Progenitor cell of endocrine pancreas (in vitro differentiated cells): ENCODE results near the gene EDN1. TPM values are rescaled to one million over a fixed set of nuclear protein-coding genes. Genes with fewer than 3 reads are reported as not detected.
"Not testable (repeated sequence)": the region's sequence is repeated elsewhere in the genome, so short reads cannot be mapped to it uniquely, and the experiment has no call there.

Experiments
- DNase-seq: peaks from one replicate; pipeline ENCODE4 v3.0.0; 2021; ENCODE audit warnings: low spot score; ENCODE audit not compliant: unreplicated experiment
- H3K27ac Mint-ChIP-seq: 2 replicates; pipeline ENCODE4 v1.8.0; 2021; ENCODE audit warnings: mild to moderate bottlenecking, moderate library complexity, mixed read lengths
- H3K27me3 Mint-ChIP-seq: 2 replicates; pipeline ENCODE4 v1.8.0; 2021; ENCODE audit warnings: mixed read lengths
- H3K36me3 Mint-ChIP-seq: 2 replicates; pipeline ENCODE4 v1.8.0; 2022; ENCODE audit warnings: mixed read lengths; ENCODE audit not compliant: insufficient read depth
- H3K4me1 Mint-ChIP-seq: 2 replicates; pipeline ENCODE4 v1.8.0; 2021; ENCODE audit warnings: low read depth, mixed read lengths
- H3K4me3 Mint-ChIP-seq: 2 replicates; pipeline ENCODE4 v1.8.0; 2021; ENCODE audit warnings: low read depth, mild to moderate bottlenecking, moderate library complexity, mixed read lengths
- H3K9me3 Mint-ChIP-seq: 2 replicates; pipeline ENCODE4 v1.8.0; 2021; ENCODE audit warnings: low read depth, mixed read lengths
- total RNA-seq: library from RNA; stranded (reverse); gene quantifications from 2 replicates; pipeline ENCODE4 v1.2.1, GENCODE V29; 2021
- TF ChIP-seq, protein P1 (sequence below): fragments of 200-600 bp; sonication (generic); IDR thresholded peaks from one replicate; pipeline ENCODE4 v1.5.0; 2021; ENCODE audit warnings: antibody characterized with exemption, mild to moderate bottlenecking; ENCODE audit not compliant: unreplicated experiment

The EDN1 gene
- total RNA-seq, 1 donor from 2014 or later, result 2.0 TPM

DNA sequence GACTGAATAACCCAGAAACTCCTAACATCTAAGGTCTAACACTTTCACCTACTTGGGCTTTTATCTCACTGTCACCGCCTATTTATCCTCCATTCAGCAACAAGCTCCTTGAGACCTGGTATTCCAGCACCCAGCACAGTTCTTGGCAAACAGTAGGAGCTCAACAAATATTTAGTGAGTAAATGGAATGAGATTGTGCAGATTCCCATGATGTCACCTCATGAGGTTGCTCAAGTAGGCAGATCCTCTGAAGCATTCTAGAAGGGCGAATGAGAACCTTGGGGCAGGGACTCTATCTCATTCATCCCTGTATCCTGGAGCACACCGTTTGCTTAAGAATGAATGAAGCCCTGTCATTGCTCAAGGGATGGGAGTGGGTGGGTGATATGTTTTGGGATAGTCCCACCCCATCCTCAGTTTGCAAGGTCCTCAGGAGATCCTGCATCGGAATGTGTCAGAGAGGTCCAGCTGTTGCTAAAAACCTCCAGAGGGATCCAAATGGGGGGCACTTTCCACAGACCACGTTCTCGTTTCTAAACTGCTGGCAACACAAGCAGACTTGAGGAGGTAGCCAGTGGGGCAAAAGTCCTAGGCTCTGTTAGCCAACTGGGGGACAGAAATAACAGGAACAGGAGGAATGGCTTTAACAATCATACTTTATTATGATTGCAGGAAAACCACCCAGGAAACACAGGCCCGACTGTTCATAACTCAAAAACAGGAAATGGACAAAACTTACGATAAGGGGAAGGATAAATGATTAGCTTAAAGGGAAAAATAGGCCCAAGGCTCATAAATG, 42.0 kb downstream of the EDN1 start:
- no peak overlapping the region for H3K4me3 Mint-ChIP-seq
- TF ChIP-seq, protein P1, sequence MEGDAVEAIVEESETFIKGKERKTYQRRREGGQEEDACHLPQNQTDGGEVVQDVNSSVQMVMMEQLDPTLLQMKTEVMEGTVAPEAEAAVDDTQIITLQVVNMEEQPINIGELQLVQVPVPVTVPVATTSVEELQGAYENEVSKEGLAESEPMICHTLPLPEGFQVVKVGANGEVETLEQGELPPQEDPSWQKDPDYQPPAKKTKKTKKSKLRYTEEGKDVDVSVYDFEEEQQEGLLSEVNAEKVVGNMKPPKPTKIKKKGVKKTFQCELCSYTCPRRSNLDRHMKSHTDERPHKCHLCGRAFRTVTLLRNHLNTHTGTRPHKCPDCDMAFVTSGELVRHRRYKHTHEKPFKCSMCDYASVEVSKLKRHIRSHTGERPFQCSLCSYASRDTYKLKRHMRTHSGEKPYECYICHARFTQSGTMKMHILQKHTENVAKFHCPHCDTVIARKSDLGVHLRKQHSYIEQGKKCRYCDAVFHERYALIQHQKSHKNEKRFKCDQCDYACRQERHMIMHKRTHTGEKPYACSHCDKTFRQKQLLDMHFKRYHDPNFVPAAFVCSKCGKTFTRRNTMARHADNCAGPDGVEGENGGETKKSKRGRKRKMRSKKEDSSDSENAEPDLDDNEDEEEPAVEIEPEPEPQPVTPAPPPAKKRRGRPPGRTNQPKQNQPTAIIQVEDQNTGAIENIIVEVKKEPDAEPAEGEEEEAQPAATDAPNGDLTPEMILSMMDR, result no peak
- H3K4me1 Mint-ChIP-seq, result peaks cover 31% of the 10 kb centered on the region
- peaks cover 21% of the 10 kb centered on the region for H3K27me3 Mint-ChIP-seq
- H3K9me3 Mint-ChIP-seq, result peaks cover 4% of the 10 kb centered on the region
- peak overlapping the region; percentile 79 for H3K27ac Mint-ChIP-seq
- no peaks in the 10 kb centered on the region for H3K36me3 Mint-ChIP-seq
- no peak for DNase-seq

DNA sequence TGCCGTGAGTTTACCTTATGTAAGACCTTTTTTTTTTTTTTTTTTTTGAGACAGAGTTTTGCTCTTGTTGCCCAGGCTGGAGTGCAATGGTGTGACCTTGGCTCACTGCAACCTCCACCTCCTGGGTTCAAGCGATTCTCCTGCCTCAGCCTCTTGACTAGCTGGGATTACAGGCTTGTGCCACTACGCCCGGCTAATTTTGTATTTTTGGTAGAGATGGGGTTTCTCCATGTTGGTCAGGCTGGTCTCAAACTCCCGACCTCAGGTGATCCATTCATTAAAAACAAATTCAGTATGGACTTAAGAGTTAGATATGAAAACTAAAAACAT, 42.6 kb downstream of the EDN1 start:
- H3K27ac Mint-ChIP-seq, DNase-seq, H3K36me3 Mint-ChIP-seq: not testable (repeated sequence)

DNA sequence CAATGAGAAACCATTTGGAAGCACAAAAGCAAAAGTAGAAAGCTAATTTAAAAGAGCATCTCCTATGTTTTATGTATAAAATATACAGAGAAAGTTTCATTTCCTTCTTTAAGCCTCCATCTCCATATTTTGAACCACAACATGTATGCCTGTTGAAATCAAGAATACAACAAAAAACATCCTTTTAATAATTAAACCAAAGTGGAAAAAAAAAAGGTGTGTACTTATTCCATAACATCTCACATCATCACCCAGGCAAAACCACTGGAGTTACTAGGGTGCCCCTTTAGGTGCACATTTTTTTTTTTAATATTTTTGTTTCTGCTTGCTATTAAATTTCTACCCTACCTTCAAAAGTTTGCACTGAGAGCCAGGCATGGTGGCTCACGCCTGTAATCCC, 43.0 kb downstream of the EDN1 start:
- H3K4me1 Mint-ChIP-seq, result peaks cover 31% of the 10 kb centered on the region
- TF ChIP-seq, protein P1, result no peak
- no peaks in the 10 kb centered on the region for H3K36me3 Mint-ChIP-seq
- peaks cover 4% of the 10 kb centered on the region for H3K9me3 Mint-ChIP-seq
- peaks cover 17% of the 10 kb centered on the region for H3K27me3 Mint-ChIP-seq
- no peak overlapping the region for H3K4me3 Mint-ChIP-seq
- no peak overlapping the region for H3K27ac Mint-ChIP-seq
- DNase-seq, result no peak

More for the DNA sequence above, 42.6 kb downstream of the EDN1 start:
- Mint-ChIP-seq H3K27me3 (peaks cover 21% of the 10 kb centered on the region), H3K4me1 (peaks cover 31% of the 10 kb centered on the region)
- not testable (repeated sequence) for H3K4me3 Mint-ChIP-seq, H3K9me3 Mint-ChIP-seq

DNA sequence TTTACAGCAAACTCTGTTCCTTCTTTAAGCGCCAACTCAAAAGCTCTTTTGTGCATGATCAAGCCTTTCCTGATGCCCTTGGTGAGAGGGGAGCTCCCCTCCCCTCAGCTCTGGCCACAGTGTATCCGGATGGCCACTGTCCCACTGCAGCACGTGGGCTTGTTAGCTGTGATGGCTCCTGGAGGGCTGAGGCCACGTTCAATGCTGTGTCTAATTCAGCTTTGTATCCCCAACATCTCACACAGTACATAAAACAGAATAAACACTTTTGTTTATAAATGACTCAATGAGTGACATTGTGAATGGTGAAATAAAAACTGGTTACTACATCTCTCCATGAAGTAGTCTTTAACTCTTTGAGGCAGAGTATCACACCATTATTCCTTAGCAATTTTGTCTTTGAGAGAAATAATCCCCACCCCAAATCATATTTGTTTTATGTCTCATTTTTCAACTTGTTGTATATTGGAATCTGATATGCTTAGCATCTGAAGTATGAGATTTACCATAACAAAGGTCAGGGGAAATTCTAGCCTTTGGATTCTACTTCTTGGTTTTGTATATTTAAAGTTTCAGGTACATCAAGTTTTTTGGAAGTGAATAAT, 44.5 kb downstream of the EDN1 start:
- no peak overlapping the region for H3K27ac Mint-ChIP-seq
- peaks cover 17% of the 10 kb centered on the region for H3K27me3 Mint-ChIP-seq
- peaks cover 26% of the 10 kb centered on the region for H3K4me1 Mint-ChIP-seq
- DNase-seq, result no peak
- H3K9me3 Mint-ChIP-seq, result peaks cover 7% of the 10 kb centered on the region
- peaks cover 1% of the 10 kb centered on the region for H3K36me3 Mint-ChIP-seq
- TF ChIP-seq, protein P1, result no peak
- H3K4me3 Mint-ChIP-seq, result no peak overlapping the region

DNA sequence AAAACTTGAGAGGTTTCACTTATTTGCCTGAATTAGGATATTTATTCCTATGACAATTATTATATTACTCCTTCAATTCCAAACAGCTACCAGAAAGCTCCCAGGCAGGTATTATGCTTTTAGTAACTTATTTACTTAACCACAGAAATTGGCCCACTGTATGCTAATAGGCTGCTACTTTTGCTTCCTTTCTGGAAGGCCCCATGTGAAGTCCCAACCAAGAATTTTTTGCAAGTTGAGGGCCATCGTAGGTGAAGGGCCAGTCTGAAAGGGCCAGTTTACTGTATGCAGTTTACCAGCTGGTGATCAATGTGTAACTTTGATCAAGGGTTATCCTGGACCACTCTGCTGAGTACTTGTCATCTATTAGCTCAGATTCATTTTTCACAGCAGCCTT, 45.0 kb downstream of the EDN1 start:
- DNase-seq, result no peak
- H3K4me1 Mint-ChIP-seq, result peaks cover 29% of the 10 kb centered on the region
- TF ChIP-seq, protein P1, result no peak
- peaks cover 1% of the 10 kb centered on the region for H3K36me3 Mint-ChIP-seq
- H3K9me3 Mint-ChIP-seq, result peaks cover 7% of the 10 kb centered on the region
- H3K27ac Mint-ChIP-seq, result no peak overlapping the region
- no peak overlapping the region for H3K4me3 Mint-ChIP-seq
- peaks cover 21% of the 10 kb centered on the region for H3K27me3 Mint-ChIP-seq

DNA sequence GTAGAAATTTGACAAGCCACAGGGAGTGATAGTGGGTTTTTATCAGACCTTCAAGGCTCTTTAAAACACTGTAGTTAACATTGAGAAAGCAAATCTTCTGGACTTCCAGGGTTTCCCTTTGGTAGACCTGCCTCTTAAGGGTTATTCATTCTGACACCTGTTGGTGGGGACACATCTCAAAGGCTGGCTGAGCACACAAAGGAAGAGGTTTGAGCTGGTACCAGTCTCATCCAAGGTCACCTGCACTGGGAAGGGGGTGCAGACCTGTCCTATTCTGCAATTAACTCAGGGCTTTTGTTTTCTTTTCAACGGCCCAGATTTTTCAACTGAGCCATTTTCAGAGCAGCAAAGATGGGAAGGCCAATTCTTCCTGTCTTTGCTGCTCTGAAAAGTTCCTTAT, 45.6 kb downstream of the EDN1 start:
- Mint-ChIP-seq H3K27me3 (peaks cover 21% of the 10 kb centered on the region), H3K4me1 (peaks cover 27% of the 10 kb centered on the region), H3K9me3 (peaks cover 7% of the 10 kb centered on the region), H3K4me3 (no peak overlapping the region), H3K36me3 (peaks cover 1% of the 10 kb centered on the region), H3K27ac (no peak overlapping the region)
- DNase-seq, result no peak
- TF ChIP-seq, protein P1, result no peak
